Body of pancreas (tissue), 4 donors: ENCODE results near the gene EHMT1.

Source experiments
- POLR2A ChIP-seq, 3 donors: fragments of 450-650 bp; IDR thresholded peaks; one replicate each; pipeline ENCODE4 v1.6.1; 2016; ENCODE audit warnings: antibody characterized with exemption in 3 of 3, mild to moderate bottlenecking in 2 of 3
- TF ChIP-seq, protein P1 (sequence below), 7 experiments: fragments of 450-650 bp in 4 of 7; fragments of 200-600 bp in 3 of 7; sonication (generic) in 3 of 7; IDR thresholded peaks; one replicate each; pipeline ENCODE4 v1.5.1; 2016 to 2019; ENCODE audit warnings: antibody characterized with exemption in 7 of 7

DNA sequence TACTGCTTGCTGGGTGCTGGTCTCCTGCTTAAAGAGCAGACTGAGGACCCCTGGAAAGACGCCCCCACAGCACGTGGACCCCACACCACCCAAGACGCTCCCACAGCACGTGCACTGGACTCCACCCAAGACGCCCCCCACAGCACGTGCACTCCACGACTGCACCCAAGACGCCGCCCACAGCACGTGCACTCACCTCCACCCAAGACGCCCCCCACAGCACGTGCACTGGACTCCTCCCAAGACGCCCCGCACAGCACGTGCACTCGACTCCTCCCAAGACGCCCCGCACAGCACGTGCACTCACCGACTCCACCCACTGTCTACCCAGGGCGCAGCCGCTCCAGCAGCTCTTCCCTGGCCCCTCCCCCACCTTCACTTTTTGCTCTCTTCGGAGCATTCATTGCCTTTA is 50.5 kb downstream of the EHMT1 start:
- TF ChIP-seq POLR2A (IDR thresholded peaks at IDR 0.05) = no peak
- TF ChIP-seq, protein P1, sequence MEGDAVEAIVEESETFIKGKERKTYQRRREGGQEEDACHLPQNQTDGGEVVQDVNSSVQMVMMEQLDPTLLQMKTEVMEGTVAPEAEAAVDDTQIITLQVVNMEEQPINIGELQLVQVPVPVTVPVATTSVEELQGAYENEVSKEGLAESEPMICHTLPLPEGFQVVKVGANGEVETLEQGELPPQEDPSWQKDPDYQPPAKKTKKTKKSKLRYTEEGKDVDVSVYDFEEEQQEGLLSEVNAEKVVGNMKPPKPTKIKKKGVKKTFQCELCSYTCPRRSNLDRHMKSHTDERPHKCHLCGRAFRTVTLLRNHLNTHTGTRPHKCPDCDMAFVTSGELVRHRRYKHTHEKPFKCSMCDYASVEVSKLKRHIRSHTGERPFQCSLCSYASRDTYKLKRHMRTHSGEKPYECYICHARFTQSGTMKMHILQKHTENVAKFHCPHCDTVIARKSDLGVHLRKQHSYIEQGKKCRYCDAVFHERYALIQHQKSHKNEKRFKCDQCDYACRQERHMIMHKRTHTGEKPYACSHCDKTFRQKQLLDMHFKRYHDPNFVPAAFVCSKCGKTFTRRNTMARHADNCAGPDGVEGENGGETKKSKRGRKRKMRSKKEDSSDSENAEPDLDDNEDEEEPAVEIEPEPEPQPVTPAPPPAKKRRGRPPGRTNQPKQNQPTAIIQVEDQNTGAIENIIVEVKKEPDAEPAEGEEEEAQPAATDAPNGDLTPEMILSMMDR (IDR thresholded peaks at IDR 0.05) = no peak
